ENCODE data around the gene TMEM125.

TMEM125 gene

GRCh38 chr1:43317817-43318471 is 48.2 kb downstream of the TMEM125 start:
- DNase-seq, result no peak
- Histone ChIP-seq H3K36me3 (no peaks in the 10 kb centered on the region), H3K4me3 (ENCODE audit: low read depth, low read length) (no peak overlapping the region), H3K27me3 (no peaks in the 10 kb centered on the region), H3K9me3 (no peaks in the 10 kb centered on the region), H3K4me1 (no peaks in the 10 kb centered on the region)
- no peak for TF ChIP-seq CTCF (IDR thresholded peaks at IDR 0.05; ENCODE audit: low read depth, low read length)

- H3K9me3 ChIP-seq, result no peaks in the 10 kb centered on the region
- DNase-seq, result no peak
- no peaks in the 10 kb centered on the region for H3K4me1 ChIP-seq
- H3K27me3 ChIP-seq, result no peaks in the 10 kb centered on the region
- H3K4me3 ChIP-seq (ENCODE audit: low read depth, low read length), result no peak overlapping the region
- no peak for TF ChIP-seq CTCF (IDR thresholded peaks at IDR 0.05; ENCODE audit: low read depth, low read length)
- H3K36me3 ChIP-seq, result no peaks in the 10 kb centered on the region
These were observed 49.0 kb downstream of the TMEM125 start for GRCh38 chr1:43318831-43319230.

- no peaks in the 10 kb centered on the region for H3K9me3 ChIP-seq
- no peak overlapping the region for H3K4me3 ChIP-seq (ENCODE audit: low read depth, low read length)
- no peaks in the 10 kb centered on the region for H3K4me1 ChIP-seq
- no peaks in the 10 kb centered on the region for H3K27me3 ChIP-seq
- no peaks in the 10 kb centered on the region for H3K36me3 ChIP-seq
- no peak for DNase-seq
- TF ChIP-seq CTCF (IDR thresholded peaks at IDR 0.05; ENCODE audit: low read depth, low read length), result no peak
These were observed 49.5 kb downstream of the TMEM125 start for GRCh38 chr1:43319288-43319687.

GRCh38 chr1:43319766-43320165 is 50.0 kb downstream of the TMEM125 start:
- no peak overlapping the region for H3K4me3 ChIP-seq (ENCODE audit: low read depth, low read length)
- H3K4me1 ChIP-seq, result no peaks in the 10 kb centered on the region
- H3K27me3 ChIP-seq, result no peaks in the 10 kb centered on the region
- TF ChIP-seq CTCF (IDR thresholded peaks at IDR 0.05; ENCODE audit: low read depth, low read length), result no peak
- H3K9me3 ChIP-seq, result no peaks in the 10 kb centered on the region
- no peak for DNase-seq
- no peaks in the 10 kb centered on the region for H3K36me3 ChIP-seq

- no peak for TF ChIP-seq CTCF (IDR thresholded peaks at IDR 0.05; ENCODE audit: low read depth, low read length)
- no peaks in the 10 kb centered on the region for H3K9me3 ChIP-seq
- no peak for DNase-seq
These were observed 51.6 kb downstream of the TMEM125 start for GRCh38 chr1:43321331-43321891.

GRCh38 chr1:43322506-43322905 is 52.7 kb downstream of the TMEM125 start:
- Histone ChIP-seq H3K4me3 (ENCODE audit: low read depth, low read length) (no peak overlapping the region), H3K36me3 (no peaks in the 10 kb centered on the region), H3K27me3 (no peaks in the 10 kb centered on the region), H3K4me1 (no peaks in the 10 kb centered on the region), H3K9me3 (no peaks in the 10 kb centered on the region)
- no peak for TF ChIP-seq CTCF (IDR thresholded peaks at IDR 0.05; ENCODE audit: low read depth, low read length)
- DNase-seq, result no peak

More at GRCh38 chr1:43321331-43321891, 51.6 kb downstream of the TMEM125 start:
- Histone ChIP-seq H3K27me3 (no peaks in the 10 kb centered on the region), H3K4me1 (no peaks in the 10 kb centered on the region), H3K36me3 (no peaks in the 10 kb centered on the region), H3K4me3 (ENCODE audit: low read depth, low read length) (no peak overlapping the region)

All from BE2C (cell line).